T-cell (primary cell): ENCODE results near the gene RNU6-9. TPM values are rescaled to one million over a fixed set of nuclear protein-coding genes. Genes with fewer than 3 reads are reported as not detected.

Experiments
- ATAC-seq, 4 experiments: fragments of 200-7000 bp in 3 of 4; fragments of 150-1000 bp in 1 of 4; cut with Tn5 transposase; replicated peaks in 1 of 4; 1 replicate in 3 of 4; 2 replicates in 1 of 4; pipeline ENCODE4 v1.10.0; 2021; ENCODE audit warnings: moderate library complexity in 3 of 4, mild to moderate bottlenecking in 2 of 4, moderate number of reproducible peaks in 1 of 4
- CTCF ChIA-PET, 2 donors: fragments of 300-600 bp; sonication (Branson Sonifier 250); formaldehyde crosslinking; loops; one replicate each; lab custom pipeline; 2022; ENCODE audit warnings: antibody characterized with exemption in 2 of 2; lab: Charles Lee
- POLR2A ChIA-PET, 2 donors: fragments of 300-600 bp; sonication (Branson Sonifier 250); formaldehyde crosslinking; loops; one replicate each; lab custom pipeline; 2022; ENCODE audit warnings: antibody characterized with exemption in 2 of 2; lab: Charles Lee
- DNase-seq, 35 experiments: peaks; one replicate each; pipeline versions ENCODE4 v3.0.0 to v3.0.0-alpha.2; 2013 to 2023
- H3K27ac ChIP-seq: one replicate; pipeline ENCODE4 v1.5.1; 2013; ENCODE audit warnings: low read length
- H3K27me3 ChIP-seq, 2 experiments: replicated peaks in 1 of 2; 1 replicate in 1 of 2; 2 replicates in 1 of 2; pipeline versions ENCODE4 v1.6.1 to v1.7.0; 2013; ENCODE audit warnings: low read length in 1 of 2, mixed read lengths in 1 of 2; ENCODE audit not compliant: control insufficient read depth in 2 of 2, insufficient read depth in 2 of 2; ENCODE audit errors: extremely low read depth in 1 of 2
- H3K36me3 ChIP-seq, 2 donors: 1 replicate in 1 of 2; 2 replicates in 1 of 2; pipeline versions ENCODE4 v1.6.1 to v1.7.0; 2013; ENCODE audit warnings: low read length in 1 of 2; ENCODE audit not compliant: control insufficient read depth in 2 of 2, insufficient read depth in 1 of 2; ENCODE audit errors: extremely low read depth in 1 of 2
- H3K4me1 ChIP-seq, 2 experiments: 1 replicate in 1 of 2; 2 replicates in 1 of 2; pipeline versions ENCODE4 v1.6.1 to v1.7.0; 2013; ENCODE audit warnings: low read length in 2 of 2, mixed read lengths in 1 of 2; ENCODE audit not compliant: insufficient read depth in 2 of 2, control insufficient read depth in 1 of 2; ENCODE audit errors: extremely low read depth in 1 of 2
- H3K4me3 ChIP-seq, 2 donors: 1 replicate in 1 of 2; 2 replicates in 1 of 2; pipeline versions ENCODE4 v1.5.1 to v1.7.0; 2013; ENCODE audit warnings: mild to moderate bottlenecking in 2 of 2, low read length in 1 of 2, moderate library complexity in 1 of 2; ENCODE audit not compliant: control insufficient read depth in 1 of 2; ENCODE audit errors: extremely low read depth in 1 of 2
- H3K9me3 ChIP-seq: 2 replicates; pipeline ENCODE4 v1.7.0; 2013
- H3K27ac Mint-ChIP-seq, 2 donors: one replicate each; pipeline ENCODE4 v1.8.0; 2020 to 2021; ENCODE audit warnings: mild to moderate bottlenecking in 2 of 2, mixed read lengths in 2 of 2
- H3K27me3 Mint-ChIP-seq, 2 donors: one replicate each; pipeline ENCODE4 v1.8.0; 2021 to 2022; ENCODE audit warnings: mixed read lengths in 2 of 2
- H3K36me3 Mint-ChIP-seq: one replicate; pipeline ENCODE4 v1.8.0; 2021; ENCODE audit warnings: mixed read lengths
- H3K4me1 Mint-ChIP-seq, 3 donors: one replicate each; pipeline ENCODE4 v1.8.0; 2020 to 2022; ENCODE audit warnings: mixed read lengths in 3 of 3, mild to moderate bottlenecking in 1 of 3
- H3K4me3 Mint-ChIP-seq, 3 donors: one replicate each; pipeline ENCODE4 v1.8.0; 2020 to 2022; ENCODE audit warnings: mild to moderate bottlenecking in 3 of 3, mixed read lengths in 3 of 3, moderate library complexity in 3 of 3
- H3K9me3 Mint-ChIP-seq, 3 donors: one replicate each; pipeline ENCODE4 v1.8.0; 2020 to 2022; ENCODE audit warnings: mixed read lengths in 3 of 3
- WGBS: methylation state at CpG from one replicate; pipeline ENCODE4 v1.1.5; 2013; ENCODE audit warnings: missing lambda C conversion rate; ENCODE audit not compliant: insufficient coverage; 5-methylcytosine and 5-hydroxymethylcytosine counted together
- total RNA-seq, 35 experiments: library from RNA in 6 of 35; stranded (reverse) in 6 of 35; fragments of 120-200 nt in 1 of 35; gene quantifications; one replicate each; pipeline versions ENCODE4 v1.2.1 to v1.2.4 and lab custom pipeline; 2013 to 2026

Gene RNU6-9
- total RNA-seq, 5 donors from 2014 or later (not counting 1 experiment from before 2014, with no cell fraction given), result not detected

DNA sequence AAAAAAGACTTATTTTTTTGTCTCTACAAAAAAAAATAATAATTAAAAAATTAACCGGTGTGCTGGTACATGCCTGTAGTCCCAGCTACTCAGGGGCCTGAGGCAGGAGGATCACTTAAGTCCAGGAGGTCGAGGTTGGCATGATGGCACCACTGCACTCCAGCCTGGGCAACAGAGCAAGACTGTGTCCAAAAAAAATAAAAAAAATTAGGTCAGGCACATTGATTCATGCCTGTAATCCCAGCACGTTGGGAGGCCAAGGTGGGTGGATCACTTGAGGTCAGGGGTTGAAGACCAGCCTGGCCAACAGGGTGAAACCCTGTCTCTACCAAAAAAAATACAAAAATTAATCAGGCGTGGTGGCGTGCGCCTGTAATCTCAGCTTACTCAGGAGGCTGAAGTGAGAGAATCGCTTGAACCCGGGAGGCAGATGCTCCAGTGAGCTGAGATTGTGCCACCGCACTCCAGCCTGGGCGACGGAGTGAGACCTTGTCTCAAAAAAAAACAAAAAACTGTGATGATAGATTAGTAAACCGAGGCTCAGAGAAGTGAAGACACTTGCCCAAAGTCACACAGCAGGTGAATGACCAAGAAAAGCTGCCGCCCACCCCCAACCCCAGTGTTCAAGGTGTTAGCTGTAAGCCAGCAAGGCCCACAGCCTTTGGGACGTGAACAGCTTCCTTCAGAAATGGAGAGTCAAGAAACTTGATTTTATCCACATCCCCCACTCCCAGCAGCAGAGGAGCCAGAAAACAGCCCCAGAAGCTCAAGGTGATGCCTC is 9.4 kb downstream of the RNU6-9 start:
- H3K4me3 Mint-ChIP-seq, result no peak overlapping the region
- H3K36me3 Mint-ChIP-seq, result peaks cover 6% of the 10 kb centered on the region
- POLR2A ChIA-PET, result no interaction called here
- whole genome bisulfite sequencing, result 93% methylated on average over 9 of the region's 14 CpGs
- H3K27me3 ChIP-seq, result no peaks in the 10 kb centered on the region
- DNase-seq (no peak), ATAC-seq (no peak)
- no peaks in the 10 kb centered on the region for H3K27me3 Mint-ChIP-seq
- H3K9me3 ChIP-seq, result no peaks in the 10 kb centered on the region
- H3K36me3 ChIP-seq, result peaks cover 4 to 50% of the 10 kb centered on the region in 2 donors
- no peak overlapping the region for H3K4me3 ChIP-seq
- H3K27ac ChIP-seq, result no peak overlapping the region
- H3K9me3 Mint-ChIP-seq, result no peaks in the 10 kb centered on the region
- peak overlapping the region; percentile 34 to 39 for H3K27ac Mint-ChIP-seq
- peaks cover 10 to 82% of the 10 kb centered on the region in 2 experiments for H3K4me1 ChIP-seq
- peaks cover 44 to 63% (median 51%) of the 10 kb centered on the region in 3 donors for H3K4me1 Mint-ChIP-seq
- CTCF ChIA-PET, result interaction anchor here (0.6 kb wide), 3 partner anchors 11 to 16 kb away, joined by 3 to 7 read pairs (median 4); no protein-coding TSS in a partner anchor

DNA sequence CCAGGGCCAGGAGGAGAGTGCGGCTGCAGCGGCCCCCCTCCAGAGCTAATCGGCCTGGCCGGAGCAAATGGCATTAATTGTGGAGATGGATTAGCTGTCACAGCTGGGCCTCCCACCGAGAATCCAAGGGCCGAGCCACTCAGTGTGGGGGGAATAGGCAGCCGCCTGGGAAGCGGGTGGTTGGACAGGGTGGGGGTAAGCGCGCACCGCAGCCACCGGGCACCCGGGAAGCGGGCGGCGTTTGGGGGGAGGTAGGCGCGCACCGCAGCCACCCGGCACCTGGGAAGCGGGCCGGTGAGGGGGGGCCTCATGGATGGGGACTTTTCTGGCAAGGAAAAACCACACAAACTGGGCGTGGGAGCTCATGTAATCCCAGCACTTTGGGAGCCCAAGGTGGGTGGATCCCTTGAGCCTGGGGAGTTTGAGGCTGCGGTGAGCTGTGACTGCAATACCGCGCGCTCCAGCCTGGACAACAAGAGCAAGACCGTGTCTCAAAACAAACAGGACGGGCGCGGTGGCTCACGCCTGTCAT is 10.0 kb downstream of the RNU6-9 start:
- H3K9me3 Mint-ChIP-seq, result no peaks in the 10 kb centered on the region
- H3K27ac Mint-ChIP-seq, result no peak overlapping the region
- H3K4me3 Mint-ChIP-seq, result no peak overlapping the region
- Histone ChIP-seq H3K4me3 (no peak overlapping the region), H3K36me3 (peaks cover 4 to 47% of the 10 kb centered on the region in 2 donors), H3K9me3 (no peaks in the 10 kb centered on the region), H3K27ac (no peak overlapping the region), H3K4me1 (peaks cover 11 to 89% of the 10 kb centered on the region in 2 experiments), H3K27me3 (no peaks in the 10 kb centered on the region)
- DNase-seq (no peak), ATAC-seq (no peak)
- whole genome bisulfite sequencing, result 91% methylated on average over 24 of the region's 32 CpGs
- H3K36me3 Mint-ChIP-seq, result peaks cover 6% of the 10 kb centered on the region
- H3K27me3 Mint-ChIP-seq, result no peaks in the 10 kb centered on the region
- H3K4me1 Mint-ChIP-seq, result peaks cover 46 to 68% (median 55%) of the 10 kb centered on the region in 3 donors
- ChIA-PET CTCF (no interaction called here), POLR2A (no interaction called here)

DNA sequence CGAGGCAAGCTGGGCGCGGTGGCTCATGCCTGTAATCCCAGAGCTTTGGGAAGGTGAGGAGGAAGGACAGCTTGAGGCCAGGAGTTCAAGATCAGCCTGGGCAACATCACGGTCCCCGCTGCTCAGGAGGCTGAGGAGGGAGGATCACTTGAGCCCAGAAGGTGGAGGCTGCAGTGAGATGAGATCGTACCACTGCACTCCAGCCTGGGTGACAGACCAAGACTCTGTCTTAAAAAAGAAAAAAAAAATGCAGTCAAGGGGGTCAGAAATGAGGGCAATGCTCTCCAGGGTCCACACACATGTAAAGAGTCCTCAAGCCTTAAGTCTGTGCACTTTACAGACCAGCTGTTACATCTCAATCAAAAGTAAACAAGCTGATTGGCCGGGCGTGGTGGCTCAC is 11.3 kb downstream of the RNU6-9 start:
- H3K27ac ChIP-seq, result no peak overlapping the region
- no peaks in the 10 kb centered on the region for H3K9me3 Mint-ChIP-seq

DNA sequence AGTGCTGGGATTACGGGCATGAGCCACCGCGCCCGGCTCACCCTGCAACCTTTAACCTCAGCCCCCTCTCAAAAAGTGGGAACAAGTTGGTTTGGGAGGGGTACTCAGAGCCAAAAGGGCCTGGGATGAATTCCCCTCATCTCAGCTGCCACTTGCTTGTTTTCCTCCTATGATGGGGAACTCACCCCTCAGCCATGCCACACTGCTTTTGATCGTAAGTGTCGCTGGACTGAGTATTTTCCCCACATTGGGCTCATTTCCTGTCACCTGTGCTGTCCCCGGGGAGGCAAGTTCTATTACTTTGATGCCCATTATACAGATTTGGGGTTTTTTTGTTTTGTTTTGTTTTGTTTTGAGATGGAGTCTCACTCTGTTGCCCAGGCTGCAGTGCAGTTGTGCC is 13.2 kb downstream of the RNU6-9 start:
- ChIA-PET CTCF (interaction anchor here in 1 of 2 donors (0.6 to 0.7 kb wide), 2 partner anchors 13 to 41 kb away, joined by 3 to 4 read pairs; no protein-coding TSS in a partner anchor), POLR2A (no interaction called here)
- no peaks in the 10 kb centered on the region for H3K9me3 Mint-ChIP-seq
- Histone ChIP-seq H3K36me3 (peaks cover 4 to 24% of the 10 kb centered on the region in 2 donors), H3K27me3 (no peaks in the 10 kb centered on the region), H3K9me3 (no peaks in the 10 kb centered on the region), H3K27ac (peak overlapping the region; percentile 99), H3K4me1 (peaks cover 26 to 91% of the 10 kb centered on the region in 2 experiments), H3K4me3 (no peak overlapping the region)
- no CpG with 5 or more reads among the region's 7 CpGs for WGBS
- H3K36me3 Mint-ChIP-seq, result peaks cover 17% of the 10 kb centered on the region
- H3K27ac Mint-ChIP-seq, result peak overlapping the region; percentile 98 to 100
- peak in 1 of 35 experiments; percentile 57 for DNase-seq
- H3K4me1 Mint-ChIP-seq, result peaks cover 67 to 80% (median 73%) of the 10 kb centered on the region in 3 donors
- H3K27me3 Mint-ChIP-seq, result no peaks in the 10 kb centered on the region
- no peak for ATAC-seq
- peak overlapping the region; percentile 36 to 85 (median 49) for H3K4me3 Mint-ChIP-seq

More for the DNA sequence above, 11.3 kb downstream of the RNU6-9 start:
- no peak for DNase-seq
- ChIA-PET POLR2A (interaction anchor here in 1 of 2 donors (0.9 kb wide), 1 partner anchor 11 kb away, joined by 3 read pairs; the partner anchor contains the start of genes MED16 and RNU6-9), CTCF (no interaction called here)
- no peaks in the 10 kb centered on the region for H3K27me3 ChIP-seq
- H3K36me3 ChIP-seq, result peaks cover 4 to 35% of the 10 kb centered on the region in 2 donors
- no peak for ATAC-seq
- no peak overlapping the region for H3K4me3 ChIP-seq
- peak overlapping the region; percentile 98 to 100 for H3K27ac Mint-ChIP-seq
- no peaks in the 10 kb centered on the region for H3K27me3 Mint-ChIP-seq
- peak overlapping the region in 1 of 3 donors; percentile 85 for H3K4me3 Mint-ChIP-seq
- peaks cover 14 to 89% of the 10 kb centered on the region in 2 experiments for H3K4me1 ChIP-seq
- H3K9me3 ChIP-seq, result no peaks in the 10 kb centered on the region
- H3K36me3 Mint-ChIP-seq, result peaks cover 12% of the 10 kb centered on the region
- 93% methylated on average over 6 of the region's 8 CpGs for WGBS
- H3K4me1 Mint-ChIP-seq, result peaks cover 54 to 74% (median 64%) of the 10 kb centered on the region in 3 donors

DNA sequence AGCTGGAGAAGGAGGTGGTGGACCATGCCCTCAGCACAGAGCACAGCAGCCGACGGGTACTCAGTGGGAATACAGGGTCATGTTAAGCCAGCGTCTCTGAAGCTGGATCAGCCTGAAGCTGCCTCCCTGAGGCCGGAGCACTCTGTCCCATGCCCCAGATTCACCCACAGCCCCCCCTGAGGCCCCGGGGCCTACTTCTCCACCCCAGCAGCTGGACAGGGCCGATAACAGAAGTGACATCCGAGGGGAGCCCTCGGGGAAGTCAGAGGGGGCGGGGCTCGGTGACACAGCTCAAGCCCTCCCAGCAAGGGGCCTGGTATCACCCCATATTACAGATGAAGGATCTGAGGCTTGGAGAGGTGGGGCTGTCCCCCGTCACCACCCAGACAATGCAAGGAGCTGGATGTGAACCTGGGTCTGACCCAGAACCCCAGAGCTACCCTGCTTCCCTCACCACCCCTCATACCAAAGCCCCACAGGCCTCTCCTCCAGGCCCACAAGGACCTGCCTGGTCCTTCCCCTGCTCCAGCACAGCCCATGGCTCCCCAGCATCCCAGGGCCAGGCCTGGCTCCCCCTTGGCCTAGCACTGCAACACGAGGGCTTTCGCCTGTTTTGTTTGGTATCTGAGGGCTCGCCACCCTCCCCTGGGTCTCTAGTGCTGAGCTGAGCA is 14.0 kb downstream of the RNU6-9 start:
- Histone ChIP-seq H3K9me3 (no peaks in the 10 kb centered on the region), H3K4me1 (peaks cover 29 to 96% of the 10 kb centered on the region in 2 experiments), H3K36me3 (peaks cover 4 to 18% of the 10 kb centered on the region in 2 donors), H3K27ac (peak overlapping the region; percentile 99), H3K4me3 (peak overlapping the region in 1 of 2 donors; percentile 2), H3K27me3 (no peaks in the 10 kb centered on the region)
- ChIA-PET CTCF (interaction anchor here in 1 of 2 donors (1.1 kb wide), 1 partner anchor 14 kb away, joined by 4 read pairs; the partner anchor contains the start of gene RNU6-9), POLR2A (interaction anchor here in 1 of 2 donors (0.6 kb wide), 1 partner anchor 47 kb away, joined by 3 read pairs; no protein-coding TSS in a partner anchor)
- Mint-ChIP-seq H3K4me1 (peaks cover 67 to 76% (median 70%) of the 10 kb centered on the region in 3 donors), H3K4me3 (peak overlapping the region; percentile 80 to 85 (median 83)), H3K27ac (peak overlapping the region; percentile 98 to 100), H3K9me3 (no peaks in the 10 kb centered on the region), H3K27me3 (no peaks in the 10 kb centered on the region), H3K36me3 (peaks cover 17% of the 10 kb centered on the region)
- 93% methylated on average over 3 of the region's 14 CpGs for WGBS
- peak in 7 of 35 experiments; percentile 29 to 52 (median 40) for DNase-seq
- ATAC-seq, result no peak
